Esophagus muscularis mucosa (tissue), 4 donors: ENCODE data around the gene GAGE12F. TPM values are rescaled to one million over a fixed set of nuclear protein-coding genes. Genes with fewer than 3 reads are reported as not detected.

Experiments used
- DNase-seq: peaks from one replicate; pipeline ENCODE4 v3.0.0-alpha.2; 2017; ENCODE audit errors: extremely low spot score
- H3K27ac ChIP-seq, 4 donors: fragments of 200-600 bp; sonication (generic); replicated peaks in 1 of 4; 1 replicate in 3 of 4; 2 replicates in 1 of 4; pipeline ENCODE4 v1.5.1; 2016 to 2019; ENCODE audit warnings: mild to moderate bottlenecking in 1 of 4
- H3K27me3 ChIP-seq, 4 donors: fragments of 200-600 bp; sonication (generic); one replicate each; pipeline versions ENCODE4 v1.5.1 to v1.6.0; 2016 to 2019
- H3K36me3 ChIP-seq, 4 donors: fragments of 200-600 bp; sonication (generic); one replicate each; pipeline ENCODE4 v1.5.1; 2016 to 2019
- H3K4me1 ChIP-seq, 4 donors: fragments of 200-600 bp; sonication (generic); one replicate each; pipeline ENCODE4 v1.5.1; 2016 to 2019
- H3K4me3 ChIP-seq, 4 donors: fragments of 200-600 bp; sonication (generic); 1 replicate in 2 of 4; 2 replicates in 2 of 4; pipeline ENCODE4 v1.5.1; 2016 to 2019; ENCODE audit warnings: mild to moderate bottlenecking in 4 of 4, moderate library complexity in 1 of 4
- H3K9me3 ChIP-seq, 4 donors: fragments of 200-600 bp; sonication (generic); 1 replicate in 3 of 4; 2 replicates in 1 of 4; pipeline ENCODE4 v1.5.1; 2016 to 2019
- CTCF ChIP-seq, 3 experiments: fragments of 200-600 bp in 2 of 3; fragments of 450-650 bp in 1 of 3; sonication (generic) in 2 of 3; IDR thresholded peaks; one replicate each; pipeline ENCODE4 v1.5.1; 2017 to 2019; ENCODE audit warnings: antibody characterized with exemption in 3 of 3, mild to moderate bottlenecking in 2 of 3, moderate library complexity in 1 of 3
- EP300 ChIP-seq: sonication (generic); formaldehyde crosslinking; IDR thresholded peaks from one replicate; pipeline ENCODE4 v1.6.1; 2017; ENCODE audit warnings: antibody characterized with exemption
- POLR2A ChIP-seq: fragments of 450-650 bp; IDR thresholded peaks from one replicate; pipeline ENCODE4 v1.6.1; 2017; ENCODE audit warnings: antibody characterized with exemption, moderate library complexity, mild to moderate bottlenecking, low read depth
- POLR2AphosphoS5 ChIP-seq, 2 donors: sonication (generic); formaldehyde crosslinking; IDR thresholded peaks; one replicate each; pipeline ENCODE4 v1.6.1; 2017; ENCODE audit warnings: antibody characterized with exemption in 2 of 2
- WGBS: methylation state at CpG from one replicate; pipeline ENCODE4 v1.1.5; 2018; 5-methylcytosine and 5-hydroxymethylcytosine counted together
- intact Hi-C: fragments of 100-400 bp; cut with DNase I; formaldehyde crosslinking; loops from one replicate; pipeline ENCODE4 v1.15.1; 2023
- small RNA-seq, 3 donors: library from RNA; depleted of rRNA; stranded (forward); fragments of <200 nt; gene quantifications; one replicate each; pipeline ENCODE3, GENCODE V24; 2016
- total RNA-seq, 4 donors: library from RNA; depleted of rRNA; stranded (reverse); fragments of >200 nt; gene quantifications; one replicate each; pipeline versions ENCODE4 v1.1.0 to v1.2.1, GENCODE V29; 2016

GAGE12F gene
- total RNA-seq, 4 donors from 2014 or later: not detected

- no peak for DNase-seq
- Histone ChIP-seq H3K4me1 (no peaks in the 10 kb centered on the region), H3K4me3 (no peak overlapping the region), H3K27ac (no peak overlapping the region), H3K36me3 (no peaks in the 10 kb centered on the region), H3K27me3 (no peaks in the 10 kb centered on the region), H3K9me3 (no peaks in the 10 kb centered on the region)
- intact Hi-C loops: no loop called here
- 62% methylated on average over 7 of the region's 7 CpGs for WGBS
- no peak for TF ChIP-seq EP300
- TF ChIP-seq POLR2AphosphoS5 (IDR thresholded peaks at IDR 0.05): no peak
- TF ChIP-seq POLR2A: no peak
- no peak for TF ChIP-seq CTCF (IDR thresholded peaks at IDR 0.05)
Observed at GRCh38 chrX:49610718-49611310, 50.2 kb downstream of the GAGE12F start.

Small RNAs within 50 kb of the gene (small RNA-seq; reads per million reads assigned to genes)
- gene GAGE12B: 0 reads per million in 3 donors

Other genes with a start within 250 kb of the GAGE12F start
- gene GAGE12J, start 238.8 kb upstream of the GAGE12F start, total RNA-seq: not detected
- gene GAGE13, start 229.3 kb upstream of the GAGE12F start, total RNA-seq: not detected
- not detected for gene GAGE12C, start 28.7 kb upstream of the GAGE12F start, total RNA-seq
- gene GAGE12D, start 19.1 kb upstream of the GAGE12F start, total RNA-seq: not detected
- not detected for gene GAGE12E, start 9.6 kb upstream of the GAGE12F start, total RNA-seq
- gene GAGE12G, start 9.6 kb downstream of the GAGE12F start, total RNA-seq: not detected
- not detected for gene GAGE12H, start 19.1 kb downstream of the GAGE12F start, total RNA-seq
- not detected for gene GAGE2A, start 28.7 kb downstream of the GAGE12F start, total RNA-seq
- not detected for gene GAGE1, start 38.2 kb downstream of the GAGE12F start, total RNA-seq
- gene PAGE1, start 135.1 kb downstream of the GAGE12F start, total RNA-seq: not detected